T-cell (primary cell): Measurements from ENCODE around the gene METRN. TPM values are rescaled to one million over a fixed set of nuclear protein-coding genes. Genes with fewer than 3 reads are reported as not detected.

ENCODE experiments used
- ATAC-seq, 4 experiments: fragments of 200-7000 bp in 3 of 4; fragments of 150-1000 bp in 1 of 4; cut with Tn5 transposase; replicated peaks in 1 of 4; 1 replicate in 3 of 4; 2 replicates in 1 of 4; pipeline ENCODE4 v1.10.0; 2021; ENCODE audit warnings: moderate library complexity in 3 of 4, mild to moderate bottlenecking in 2 of 4, moderate number of reproducible peaks in 1 of 4
- CTCF ChIA-PET, 2 donors: fragments of 300-600 bp; sonication (Branson Sonifier 250); formaldehyde crosslinking; loops; one replicate each; lab custom pipeline; 2022; ENCODE audit warnings: antibody characterized with exemption in 2 of 2; lab: Charles Lee
- POLR2A ChIA-PET, 2 donors: fragments of 300-600 bp; sonication (Branson Sonifier 250); formaldehyde crosslinking; loops; one replicate each; lab custom pipeline; 2022; ENCODE audit warnings: antibody characterized with exemption in 2 of 2; lab: Charles Lee
- DNase-seq, 35 experiments: peaks; one replicate each; pipeline versions ENCODE4 v3.0.0 to v3.0.0-alpha.2; 2013 to 2023
- H3K27ac ChIP-seq: one replicate; pipeline ENCODE4 v1.5.1; 2013; ENCODE audit warnings: low read length
- H3K27me3 ChIP-seq, 2 experiments: replicated peaks in 1 of 2; 1 replicate in 1 of 2; 2 replicates in 1 of 2; pipeline versions ENCODE4 v1.6.1 to v1.7.0; 2013; ENCODE audit warnings: low read length in 1 of 2, mixed read lengths in 1 of 2; ENCODE audit not compliant: control insufficient read depth in 2 of 2, insufficient read depth in 2 of 2; ENCODE audit errors: extremely low read depth in 1 of 2
- H3K36me3 ChIP-seq, 2 donors: 1 replicate in 1 of 2; 2 replicates in 1 of 2; pipeline versions ENCODE4 v1.6.1 to v1.7.0; 2013; ENCODE audit warnings: low read length in 1 of 2; ENCODE audit not compliant: control insufficient read depth in 2 of 2, insufficient read depth in 1 of 2; ENCODE audit errors: extremely low read depth in 1 of 2
- H3K4me1 ChIP-seq, 2 experiments: 1 replicate in 1 of 2; 2 replicates in 1 of 2; pipeline versions ENCODE4 v1.6.1 to v1.7.0; 2013; ENCODE audit warnings: low read length in 2 of 2, mixed read lengths in 1 of 2; ENCODE audit not compliant: insufficient read depth in 2 of 2, control insufficient read depth in 1 of 2; ENCODE audit errors: extremely low read depth in 1 of 2
- H3K4me3 ChIP-seq, 2 donors: 1 replicate in 1 of 2; 2 replicates in 1 of 2; pipeline versions ENCODE4 v1.5.1 to v1.7.0; 2013; ENCODE audit warnings: mild to moderate bottlenecking in 2 of 2, low read length in 1 of 2, moderate library complexity in 1 of 2; ENCODE audit not compliant: control insufficient read depth in 1 of 2; ENCODE audit errors: extremely low read depth in 1 of 2
- H3K9me3 ChIP-seq: 2 replicates; pipeline ENCODE4 v1.7.0; 2013
- H3K27ac Mint-ChIP-seq, 2 donors: one replicate each; pipeline ENCODE4 v1.8.0; 2020 to 2021; ENCODE audit warnings: mild to moderate bottlenecking in 2 of 2, mixed read lengths in 2 of 2
- H3K27me3 Mint-ChIP-seq, 2 donors: one replicate each; pipeline ENCODE4 v1.8.0; 2021 to 2022; ENCODE audit warnings: mixed read lengths in 2 of 2
- H3K36me3 Mint-ChIP-seq: one replicate; pipeline ENCODE4 v1.8.0; 2021; ENCODE audit warnings: mixed read lengths
- H3K4me1 Mint-ChIP-seq, 3 donors: one replicate each; pipeline ENCODE4 v1.8.0; 2020 to 2022; ENCODE audit warnings: mixed read lengths in 3 of 3, mild to moderate bottlenecking in 1 of 3
- H3K4me3 Mint-ChIP-seq, 3 donors: one replicate each; pipeline ENCODE4 v1.8.0; 2020 to 2022; ENCODE audit warnings: mild to moderate bottlenecking in 3 of 3, mixed read lengths in 3 of 3, moderate library complexity in 3 of 3
- H3K9me3 Mint-ChIP-seq, 3 donors: one replicate each; pipeline ENCODE4 v1.8.0; 2020 to 2022; ENCODE audit warnings: mixed read lengths in 3 of 3
- WGBS: methylation state at CpG from one replicate; pipeline ENCODE4 v1.1.5; 2013; ENCODE audit warnings: missing lambda C conversion rate; ENCODE audit not compliant: insufficient coverage; 5-methylcytosine and 5-hydroxymethylcytosine counted together
- total RNA-seq, 35 experiments: library from RNA in 6 of 35; stranded (reverse) in 6 of 35; fragments of 120-200 nt in 1 of 35; gene quantifications; one replicate each; pipeline versions ENCODE4 v1.2.1 to v1.2.4 and lab custom pipeline; 2013 to 2026

The METRN gene
- total RNA-seq, 5 donors from 2014 or later (not counting 1 experiment from before 2014, with no cell fraction given) = 4.2 to 18.2 (median 12.0) TPM

DNA sequence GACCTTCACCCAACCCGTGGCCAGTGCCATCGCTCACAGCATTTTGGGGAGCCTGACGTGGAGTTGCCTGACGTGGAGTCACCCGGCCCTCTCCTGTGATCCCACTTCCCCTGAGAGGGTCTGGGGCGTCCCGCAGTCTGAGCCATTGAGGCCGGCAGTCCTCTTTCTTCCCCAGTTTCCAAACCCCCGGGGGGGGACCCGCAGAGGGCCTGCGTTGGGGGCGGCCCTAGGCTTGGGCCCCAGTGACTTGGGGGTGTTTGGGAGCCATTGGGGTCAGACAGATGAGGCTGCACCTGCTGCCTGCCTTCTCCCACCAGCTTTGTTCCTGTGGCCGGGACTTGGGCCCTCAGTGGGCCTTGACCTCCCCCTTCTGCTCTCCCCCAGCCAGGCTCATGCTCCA, 45.3 kb upstream of the METRN start:
- peaks cover 14 to 39% of the 10 kb centered on the region in 2 donors for H3K36me3 ChIP-seq
- H3K4me3 ChIP-seq = no peak overlapping the region
- Mint-ChIP-seq H3K9me3 (no peaks in the 10 kb centered on the region), H3K4me3 (peak overlapping the region; percentile 26 to 73 (median 64)), H3K27me3 (no peaks in the 10 kb centered on the region), H3K27ac (peak overlapping the region in 1 of 2 donors; percentile 58), H3K36me3 (peaks cover 7% of the 10 kb centered on the region), H3K4me1 (peaks cover 0 to 12% (median 11%) of the 10 kb centered on the region in 3 donors)
- ChIA-PET POLR2A (interaction anchor here in 1 of 2 donors (0.7 kb wide), 1 partner anchor 328 kb away, joined by 3 read pairs; no protein-coding TSS in a partner anchor), CTCF (no interaction called here)
- no peak for ATAC-seq
- H3K27ac ChIP-seq = no peak overlapping the region
- peaks cover 0 to 3% of the 10 kb centered on the region in 2 experiments for H3K27me3 ChIP-seq
- peaks cover 3 to 26% of the 10 kb centered on the region in 2 experiments for H3K4me1 ChIP-seq
- DNase-seq = no peak
- WGBS = 96% methylated on average over 11 of the region's 13 CpGs
- H3K9me3 ChIP-seq = no peaks in the 10 kb centered on the region

DNA sequence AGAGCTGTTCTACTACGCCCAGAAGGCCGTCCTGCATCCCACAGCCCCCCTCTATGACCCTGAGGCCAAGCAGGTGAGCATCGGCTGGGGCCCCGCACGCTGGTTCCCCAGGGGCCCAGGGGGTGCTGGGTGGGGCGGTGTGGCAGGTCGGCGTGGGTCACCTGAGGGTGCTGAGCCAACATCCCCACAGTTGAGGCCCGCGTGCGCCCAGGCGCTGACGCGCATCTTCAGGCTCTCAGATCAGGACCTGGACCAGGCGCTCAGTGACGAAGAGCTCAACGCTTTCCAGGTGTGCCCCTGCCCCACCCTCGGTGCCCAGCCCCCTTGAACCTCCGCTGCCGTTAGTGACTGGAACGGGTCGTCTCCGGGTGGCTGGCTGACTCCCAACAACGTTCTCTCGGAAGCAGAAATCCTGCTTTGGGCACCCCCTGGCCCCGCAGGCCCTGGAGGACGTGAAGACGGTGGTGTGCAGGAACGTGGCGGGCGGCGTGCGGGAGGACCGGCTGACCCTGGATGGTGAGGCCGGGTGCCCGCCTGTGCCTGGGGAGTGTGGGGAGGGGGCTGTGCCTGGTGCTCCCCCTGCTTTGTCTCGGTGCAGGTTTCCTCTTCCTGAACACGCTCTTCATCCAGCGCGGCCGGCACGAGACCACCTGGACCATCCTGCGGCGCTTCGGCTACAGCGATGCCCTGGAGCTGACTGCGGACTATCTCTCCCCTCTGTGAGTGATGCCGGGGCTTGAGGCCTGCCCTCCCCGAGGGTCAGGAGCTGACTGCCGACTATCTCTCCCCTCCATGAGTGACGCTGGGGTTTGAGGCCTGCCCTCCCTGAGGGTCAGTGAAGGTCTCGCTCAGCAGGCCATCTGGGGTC, 44.2 kb upstream of the METRN start:
- Mint-ChIP-seq H3K27me3 (peaks cover 0 to 6% of the 10 kb centered on the region in 2 donors), H3K4me3 (peak overlapping the region in 2 of 3 donors; percentile 64 to 73), H3K4me1 (peaks cover 0 to 19% (median 18%) of the 10 kb centered on the region in 3 donors), H3K27ac (no peak overlapping the region), H3K36me3 (peaks cover 7% of the 10 kb centered on the region), H3K9me3 (no peaks in the 10 kb centered on the region)
- DNase-seq (no peak), ATAC-seq (no peak)
- Histone ChIP-seq H3K4me1 (peaks cover 3 to 35% of the 10 kb centered on the region in 2 experiments), H3K36me3 (peaks cover 14 to 39% of the 10 kb centered on the region in 2 donors), H3K27me3 (peaks cover 0 to 10% of the 10 kb centered on the region in 2 experiments), H3K9me3 (no peaks in the 10 kb centered on the region), H3K27ac (no peak overlapping the region), H3K4me3 (no peak overlapping the region)
- WGBS = 94% methylated on average over 42 of the region's 52 CpGs
- CTCF ChIA-PET = interaction anchor here (0.5 to 0.6 kb wide), 2 partner anchors 29 to 436 kb away, joined by 3 to 5 read pairs; no protein-coding TSS in a partner anchor
- POLR2A ChIA-PET = interaction anchor here in 1 of 2 donors (0.6 kb wide), 1 partner anchor 25 kb away, joined by 4 read pairs; no protein-coding TSS in a partner anchor

DNA sequence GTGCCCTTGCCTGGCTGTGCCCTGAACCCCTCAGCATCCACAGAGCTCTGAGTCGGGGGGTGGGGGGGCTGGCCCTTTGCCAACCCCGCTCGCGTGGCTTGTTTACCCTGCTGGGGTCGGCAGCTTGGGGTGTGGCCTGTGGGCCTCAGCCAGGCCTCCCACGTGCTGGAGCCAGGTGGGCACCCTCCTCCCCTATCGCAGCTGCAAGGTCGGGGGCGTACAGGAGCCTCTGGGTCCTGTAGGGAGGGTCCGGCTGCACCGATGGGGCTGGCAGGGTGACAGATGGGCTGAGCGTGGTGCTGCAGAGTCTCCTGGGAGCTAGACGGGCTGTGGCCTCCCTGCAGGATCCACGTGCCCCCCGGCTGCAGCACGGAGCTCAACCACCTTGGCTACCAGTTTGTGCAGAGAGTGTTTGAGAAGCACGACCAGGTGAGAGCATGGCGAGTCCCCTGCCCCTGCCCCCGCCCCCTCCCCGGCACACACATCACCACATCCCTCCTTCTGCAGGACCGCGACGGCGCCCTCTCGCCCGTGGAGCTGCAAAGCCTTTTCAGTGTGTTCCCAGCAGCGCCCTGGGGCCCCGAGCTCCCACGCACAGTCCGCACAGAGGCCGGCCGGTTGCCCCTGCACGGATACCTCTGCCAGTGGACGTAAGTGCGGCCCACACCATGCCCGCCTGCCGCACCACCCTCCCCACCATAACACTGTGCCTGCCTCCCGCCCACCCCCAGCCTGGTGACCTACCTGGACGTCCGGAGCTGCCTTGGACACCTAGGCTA, 43.4 kb upstream of the METRN start:
- Mint-ChIP-seq H3K9me3 (no peaks in the 10 kb centered on the region), H3K27me3 (peaks cover 0 to 6% of the 10 kb centered on the region in 2 donors), H3K27ac (no peak overlapping the region), H3K4me1 (peaks cover 0 to 20% (median 18%) of the 10 kb centered on the region in 3 donors), H3K4me3 (no peak overlapping the region), H3K36me3 (peaks cover 7% of the 10 kb centered on the region)
- no peaks in the 10 kb centered on the region for H3K9me3 ChIP-seq
- WGBS = 91% methylated on average over 39 of the region's 40 CpGs
- CTCF ChIA-PET = interaction anchor here (0.5 to 0.6 kb wide), 2 partner anchors 28 to 436 kb away, joined by 3 to 5 read pairs; no protein-coding TSS in a partner anchor
- ATAC-seq (no peak), DNase-seq (no peak)
- H3K4me1 ChIP-seq = peaks cover 3 to 41% of the 10 kb centered on the region in 2 experiments
- H3K36me3 ChIP-seq = peaks cover 14 to 39% of the 10 kb centered on the region in 2 donors
- H3K27me3 ChIP-seq = peaks cover 0 to 16% of the 10 kb centered on the region in 2 experiments
- H3K27ac ChIP-seq = no peak overlapping the region
- no peak overlapping the region for H3K4me3 ChIP-seq
- POLR2A ChIA-PET = interaction anchor here in 1 of 2 donors (0.6 kb wide), 1 partner anchor 26 kb away, joined by 4 read pairs; no protein-coding TSS in a partner anchor

DNA sequence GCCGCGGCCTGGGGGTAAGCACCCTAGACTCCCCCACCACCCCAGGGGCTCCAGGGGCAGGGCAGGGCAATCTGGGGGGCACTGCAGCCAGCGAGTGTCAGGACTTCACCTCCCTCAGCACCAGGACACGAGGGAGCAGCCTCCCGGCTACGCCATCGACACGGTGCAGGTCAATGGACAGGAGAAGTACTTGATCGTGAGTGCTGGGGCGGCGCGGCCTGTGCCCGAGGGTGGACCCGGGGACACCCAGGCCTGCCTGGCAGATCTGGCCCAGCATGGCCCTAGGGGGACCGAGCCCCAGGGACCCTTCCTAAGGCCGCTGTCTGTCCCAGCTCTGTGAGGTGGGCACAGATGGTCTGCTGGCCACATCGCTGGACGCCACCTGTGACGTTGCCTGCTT, 42.5 kb upstream of the METRN start:
- Mint-ChIP-seq H3K27me3 (peaks cover 0 to 6% of the 10 kb centered on the region in 2 donors), H3K4me1 (peaks cover 0 to 24% (median 21%) of the 10 kb centered on the region in 3 donors), H3K36me3 (peaks cover 7% of the 10 kb centered on the region), H3K9me3 (no peaks in the 10 kb centered on the region), H3K27ac (no peak overlapping the region), H3K4me3 (no peak overlapping the region)
- Histone ChIP-seq H3K9me3 (no peaks in the 10 kb centered on the region), H3K36me3 (peaks cover 14 to 39% of the 10 kb centered on the region in 2 donors), H3K4me3 (no peak overlapping the region), H3K27me3 (peaks cover 0 to 24% of the 10 kb centered on the region in 2 experiments), H3K4me1 (peaks cover 0 to 41% of the 10 kb centered on the region in 2 experiments), H3K27ac (no peak overlapping the region)
- ChIA-PET POLR2A (no interaction called here), CTCF (no interaction called here)
- ATAC-seq (no peak), DNase-seq (no peak)
- WGBS = 97% methylated on average over 16 of the region's 19 CpGs

DNA sequence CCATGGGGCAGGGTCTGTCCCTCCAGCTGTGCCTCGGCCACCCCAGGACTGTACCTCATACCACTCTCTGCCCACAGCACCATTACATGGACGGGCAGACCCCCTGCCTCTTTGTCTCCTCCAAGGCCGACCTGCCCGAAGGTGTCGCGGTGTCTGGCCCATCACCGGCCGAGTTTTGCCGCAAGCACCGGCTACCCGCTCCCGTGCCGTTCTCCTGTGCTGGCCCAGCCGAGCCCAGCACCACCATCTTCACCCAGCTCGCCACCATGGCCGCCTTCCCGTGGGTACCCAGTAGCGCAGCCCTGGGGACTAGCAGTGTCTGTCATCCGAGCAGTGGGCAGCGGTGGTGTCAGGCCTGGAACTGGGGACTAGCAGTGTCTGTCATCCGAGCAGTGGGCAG, 42.1 kb upstream of the METRN start:
- Mint-ChIP-seq H3K9me3 (no peaks in the 10 kb centered on the region), H3K4me3 (peak overlapping the region in 1 of 3 donors; percentile 43), H3K4me1 (peaks cover 0 to 20% (median 17%) of the 10 kb centered on the region in 3 donors), H3K36me3 (peaks cover 7% of the 10 kb centered on the region), H3K27me3 (peaks cover 0 to 6% of the 10 kb centered on the region in 2 donors), H3K27ac (no peak overlapping the region)
- H3K27me3 ChIP-seq = peaks cover 0 to 25% of the 10 kb centered on the region in 2 experiments
- ATAC-seq (no peak), DNase-seq (no peak)
- WGBS = 94% methylated on average over 19 of the region's 21 CpGs
- H3K4me1 ChIP-seq = peaks cover 0 to 41% of the 10 kb centered on the region in 2 experiments
- H3K9me3 ChIP-seq = no peaks in the 10 kb centered on the region
- no peak overlapping the region for H3K27ac ChIP-seq
- H3K36me3 ChIP-seq = peaks cover 14 to 39% of the 10 kb centered on the region in 2 donors
- ChIA-PET CTCF (interaction anchor here in 1 of 2 donors (0.6 kb wide), 1 partner anchor 708 kb away, joined by 4 read pairs; no protein-coding TSS in a partner anchor), POLR2A (no interaction called here)
- no peak overlapping the region for H3K4me3 ChIP-seq
